Heart left ventricle (tissue), 16 donors: Measurements from ENCODE around the gene RUNX2. TPM values are rescaled to one million over a fixed set of nuclear protein-coding genes. Genes with fewer than 3 reads are reported as not detected.
A peak's percentile ranks its signal among the peaks of the same experiment; 100 is the strongest.

ENCODE experiments used
- ATAC-seq, 4 donors: fragments of 200-7000 bp; cut with Tn5 transposase; one replicate each; pipeline ENCODE4 v1.9.1; 2020 to 2022; ENCODE audit warnings: moderate library complexity in 4 of 4, mild to moderate bottlenecking in 3 of 4, moderate number of reproducible peaks in 1 of 4
- DNase-seq, 5 donors: peaks; one replicate each; pipeline ENCODE4 v3.0.0-alpha.2; 2020
- H3K27ac ChIP-seq, 12 donors: fragments of 200-600 bp; sonication (generic) in 4 of 12; one replicate each; pipeline versions ENCODE4 v1.5.0 to v1.8.0; 2016 to 2022; ENCODE audit warnings: mild to moderate bottlenecking in 2 of 12
- H3K27me3 ChIP-seq, 9 donors: fragments of 200-600 bp; sonication (generic) in 2 of 9; one replicate each; pipeline versions ENCODE4 v1.5.1 to v1.8.0; 2016 to 2022; ENCODE audit warnings: mild to moderate bottlenecking in 3 of 9
- H3K36me3 ChIP-seq, 9 donors: fragments of 200-600 bp; sonication (generic) in 2 of 9; one replicate each; pipeline versions ENCODE4 v1.5.0 to v1.8.0; 2018 to 2022; ENCODE audit warnings: mild to moderate bottlenecking in 2 of 9
- H3K4me1 ChIP-seq, 12 donors: fragments of 200-600 bp; sonication (generic) in 4 of 12; one replicate each; pipeline versions ENCODE4 v1.5.0 to v1.8.0; 2016 to 2022; ENCODE audit warnings: mild to moderate bottlenecking in 3 of 12
- H3K4me3 ChIP-seq, 12 donors: fragments of 200-600 bp; sonication (generic) in 4 of 12; one replicate each; pipeline versions ENCODE4 v1.5.0 to v1.8.0; 2017 to 2022; ENCODE audit warnings: mild to moderate bottlenecking in 9 of 12, moderate library complexity in 4 of 12
- H3K9me3 ChIP-seq, 12 donors: fragments of 200-600 bp; sonication (generic) in 4 of 12; one replicate each; pipeline versions ENCODE4 v1.5.0 to v1.8.0; 2016 to 2022; ENCODE audit warnings: mild to moderate bottlenecking in 1 of 12
- CTCF ChIP-seq, 12 donors: fragments of 200-600 bp; sonication (generic) in 4 of 12; IDR thresholded peaks; one replicate each; pipeline versions ENCODE4 v1.5.0 to v1.8.0; 2018 to 2022; ENCODE audit warnings: antibody characterized with exemption in 12 of 12, mild to moderate bottlenecking in 5 of 12
- POLR2A ChIP-seq, 2 donors: fragments of 450-650 bp; IDR thresholded peaks; one replicate each; pipeline ENCODE4 v1.6.1; 2017; ENCODE audit warnings: antibody characterized with exemption in 2 of 2, mild to moderate bottlenecking in 2 of 2, moderate library complexity in 2 of 2
- WGBS, 4 donors: extraction: QIAGEN DNeasy Blood & Tissue Kit in 2 of 4; methylation state at CpG; one replicate each; pipeline versions ENCODE4 v1.1.5 to v1.1.7; 2013 to 2018; 5-methylcytosine and 5-hydroxymethylcytosine counted together
- intact Hi-C, 10 donors: fragments of 100-400 bp; cut with DNase I; formaldehyde crosslinking; loops; one replicate each; pipeline versions ENCODE4 v1.11.1 to v1.14.2; 2022
- polyA plus RNA-seq, 2 donors: library from polyadenylated mRNA; stranded (reverse); fragments of 200-250 nt; gene quantifications; one replicate each; pipeline ENCODE4 v1.2.3, GENCODE V29; 2013
- total RNA-seq, 9 donors: library from RNA; depleted of rRNA in 2 of 9; stranded (reverse); fragments of >200 nt in 2 of 9; fragmentation: NEBNext Ultra II Directional in 3 of 9; extraction: Animal tissue kit (Norgen Biotek cat#: 25700) in 3 of 9; gene quantifications; one replicate each; pipeline versions ENCODE4 v1.1.0 to v1.2.4, GENCODE V29; 2016 to 2023
- donor health status: ischemic (EF 13 %, LVEDD 7.1; RV severe dilation, severe dysfunction).
- donor health status: healthy with polysubstance abuse.
- donor health status: DM: no; HTN: yes; CAD: no.
- donor health status: DM: no; HTN: no; CAD: no.
- donor health status: ischemic (EF 25% LVEDD 6.9; RV normal size, moderate dysfunction).
- donor health status: ischemic (EF 25% LVEDD 5.7; RV mildly dilated, moderate dysfunction).
- donor health status: healthy.
- donor health status: DM: yes; HTN: yes; CAD: no.
- donor health status: ischemic (EF 35%, LVEDD 5.7; RV mildly dilated, moderate dysfunction).
- donor health status: nonischemic (EF 11% LVEDD 7.7; RV severe dilation, severe dysfunction).
- donor health status: DM: yes; HTN: yes; CAD: no.
- donor health status: PGD.
- donor health status: ischemic (EF 29% LVEDD 5.4; RV normal size, mild dysfunction).
- donor health status: nonischemic (EF 23%, LVEDD 6.1; RV moderate dilation, normal function).

The RUNX2 gene
- total and polyA plus RNA-seq, 11 donors, result 0.37 to 3.1 (median 2.0) TPM

- WGBS, 4 donors, result 83 to 93% (median 90%) methylated on average over 6 of the region's 6 CpGs
- no peaks in the 10 kb centered on the region for H3K36me3 ChIP-seq
- TF ChIP-seq POLR2A (IDR thresholded peaks at IDR 0.05), result no peak
- no peak for ATAC-seq
- H3K4me3 ChIP-seq, result no peak overlapping the region
- intact Hi-C loops, result no loop called here
- no peak overlapping the region for H3K27ac ChIP-seq
- no peaks in the 10 kb centered on the region for H3K27me3 ChIP-seq
- no peaks in the 10 kb centered on the region for H3K9me3 ChIP-seq
- peaks cover 0 to 31% (median 10%) of the 10 kb centered on the region in 12 donors for H3K4me1 ChIP-seq
- DNase-seq, result no peak
These were observed 212.3 kb downstream of the RUNX2 start for GRCh38 chr6:45540375-45540920.

GRCh38 chr6:45541934-45542333 is 213.8 kb downstream of the RUNX2 start:
- no peaks in the 10 kb centered on the region for H3K9me3 ChIP-seq
- WGBS, 4 donors, result 55 to 66% (median 59%) methylated on average over 3 of the region's 3 CpGs
- ATAC-seq, result no peak
- peaks cover 0 to 31% (median 10%) of the 10 kb centered on the region in 12 donors for H3K4me1 ChIP-seq
- intact Hi-C loops, result no loop called here
- H3K27me3 ChIP-seq, result no peaks in the 10 kb centered on the region
- TF ChIP-seq POLR2A (IDR thresholded peaks at IDR 0.05), result no peak
- no peak for TF ChIP-seq CTCF (IDR thresholded peaks at IDR 0.05)
- no peak overlapping the region for H3K27ac ChIP-seq
- DNase-seq, result no peak
- no peak overlapping the region for H3K4me3 ChIP-seq
- no peaks in the 10 kb centered on the region for H3K36me3 ChIP-seq

- no peaks in the 10 kb centered on the region for H3K27me3 ChIP-seq
- H3K4me1 ChIP-seq, result peaks cover 0 to 28% (median 10%) of the 10 kb centered on the region in 12 donors
- DNase-seq, result no peak
- ATAC-seq, result peak; percentile 55 to 85 (median 69)
- no peak for TF ChIP-seq CTCF (IDR thresholded peaks at IDR 0.05)
- TF ChIP-seq POLR2A (IDR thresholded peaks at IDR 0.05), result no peak
- 58 to 72% (median 66%) methylated on average over 5 of the region's 5 CpGs for WGBS, 4 donors
- H3K9me3 ChIP-seq, result no peaks in the 10 kb centered on the region
- intact Hi-C loops, result no loop called here
- H3K27ac ChIP-seq, result peak overlapping the region in 6 of 12 donors; percentile 0 to 54 (median 32)
- H3K36me3 ChIP-seq, result no peaks in the 10 kb centered on the region
- no peak overlapping the region for H3K4me3 ChIP-seq
These were observed 215.4 kb downstream of the RUNX2 start for GRCh38 chr6:45543298-45544235.

- TF ChIP-seq CTCF (IDR thresholded peaks at IDR 0.05) (no peak), POLR2A (IDR thresholded peaks at IDR 0.05) (no peak)
- intact Hi-C loops, result no loop called here
- DNase-seq (no peak), ATAC-seq (no peak)
- Histone ChIP-seq H3K27me3 (no peaks in the 10 kb centered on the region), H3K27ac (no peak overlapping the region), H3K4me3 (no peak overlapping the region), H3K4me1 (peaks cover 0 to 21% (median 10%) of the 10 kb centered on the region in 12 donors), H3K9me3 (no peaks in the 10 kb centered on the region), H3K36me3 (no peaks in the 10 kb centered on the region)
- WGBS, 4 donors, result 95 to 97% (median 96%) methylated on average over 2 of the region's 2 CpGs
These were observed 217.3 kb downstream of the RUNX2 start for GRCh38 chr6:45545416-45545815.
